AG09309 (cell line): Measurements from ENCODE around the gene TBC1D16.
"Not testable (repeated sequence)": the region's sequence is repeated elsewhere in the genome, so short reads cannot be mapped to it uniquely, and the experiment has no call there.

Experiments used
- DNase-seq: peaks from one replicate; pipeline ENCODE4 v3.0.0-alpha.2; 2010; ENCODE audit warnings: low read depth
- H3K4me3 ChIP-seq: 2 replicates; pipeline ENCODE4 v1.5.1; 2011; ENCODE audit warnings: mild to moderate bottlenecking, low read depth, low read length, moderate library complexity; ENCODE audit not compliant: control insufficient read depth
- CTCF ChIP-seq: IDR thresholded peaks from 2 replicates; pipeline ENCODE4 v1.5.1; 2011; ENCODE audit warnings: mild to moderate bottlenecking, low read depth, low read length, inconsistent platforms; ENCODE audit not compliant: insufficient read depth, control insufficient read depth; ENCODE audit errors: missing control alignments

Gene TBC1D16

GRCh38 chr17:79997011-79997660, 38.5 kb downstream of the TBC1D16 start:
- TF ChIP-seq CTCF = no peak
- H3K4me3 ChIP-seq = no peak overlapping the region
- DNase-seq = no peak

GRCh38 chr17:79996291-79996690, 39.4 kb downstream of the TBC1D16 start:
- H3K4me3 ChIP-seq = no peak overlapping the region
- TF ChIP-seq CTCF = no peak
- no peak for DNase-seq

GRCh38 chr17:79995696-79996095, 40.0 kb downstream of the TBC1D16 start:
- no peak for DNase-seq
- TF ChIP-seq CTCF = no peak
- no peak overlapping the region for H3K4me3 ChIP-seq

GRCh38 chr17:79994602-79995001, 41.1 kb downstream of the TBC1D16 start:
- no peak for TF ChIP-seq CTCF
- DNase-seq = no peak
- no peak overlapping the region for H3K4me3 ChIP-seq

- not testable (repeated sequence) for DNase-seq, H3K4me3 ChIP-seq
Observed at GRCh38 chr17:79994228-79994569, 41.5 kb downstream of the TBC1D16 start.

GRCh38 chr17:79993390-79994227, 42.1 kb downstream of the TBC1D16 start:
- DNase-seq = no peak
- H3K4me3 ChIP-seq = no peak overlapping the region
- no peak for TF ChIP-seq CTCF

- no peak for DNase-seq
- TF ChIP-seq CTCF = no peak
- H3K4me3 ChIP-seq = no peak overlapping the region
Observed at GRCh38 chr17:79992649-79993389, 42.9 kb downstream of the TBC1D16 start.
